ENCODE measurements around the gene RADX. TPM values are rescaled to one million over a fixed set of nuclear protein-coding genes. Genes with fewer than 3 reads are reported as not detected.
A peak's percentile ranks its signal among the peaks of the same experiment; 100 is the strongest.

RADX gene
- total RNA-seq, 3 donors from 2014 or later (not counting 1 experiment from before 2014, with no cell fraction given), result 4.6 to 7.5 (median 7.2) TPM

- Histone ChIP-seq H3K4me3 (ENCODE audit: low read length) (no peak overlapping the region), H3K9me3 (ENCODE audit: control insufficient read depth, insufficient read depth, low read length) (no peaks in the 10 kb centered on the region), H3K36me3 (ENCODE audit: control insufficient read depth, insufficient read depth, low read length) (no peaks in the 10 kb centered on the region), H3K27me3 (ENCODE audit: control insufficient read depth, insufficient read depth, low read length) (no peaks in the 10 kb centered on the region), H3K27ac (ENCODE audit: low read length) (no peak overlapping the region), H3K4me1 (ENCODE audit: control insufficient read depth, insufficient read depth, low read length) (no peaks in the 10 kb centered on the region)
- Mint-ChIP-seq H3K36me3 (no peaks in the 10 kb centered on the region), H3K27me3 (ENCODE audit: low read depth in 2 of 2) (peaks cover 0 to 19% of the 10 kb centered on the region in 2 donors), H3K9me3 (no peaks in the 10 kb centered on the region), H3K4me3 (no peak overlapping the region), H3K4me1 (peaks cover 4 to 5% of the 10 kb centered on the region in 2 donors), H3K27ac (no peak overlapping the region)
- TF ChIP-seq CTCF (IDR thresholded peaks at IDR 0.05), result no peak
- DNase-seq, result no peak
- no CpG with 5 or more reads among the region's 1 CpG for WGBS (ENCODE audit: insufficient coverage)
- no peak for ATAC-seq
- intact Hi-C loops (cut with micrococcal nuclease), result no loop called here
Observed at GRCh38 chrX:106606571-106606970, 5.2 kb upstream of the RADX start.

- Mint-ChIP-seq H3K4me3 (no peak overlapping the region), H3K4me1 (peaks cover 15 to 17% of the 10 kb centered on the region in 2 donors), H3K27ac (no peak overlapping the region), H3K9me3 (no peaks in the 10 kb centered on the region), H3K36me3 (no peaks in the 10 kb centered on the region), H3K27me3 (ENCODE audit: low read depth in 2 of 2) (peaks cover 0 to 28% of the 10 kb centered on the region in 2 donors)
- 36% methylated on average over 4 of the region's 6 CpGs for WGBS (ENCODE audit: insufficient coverage)
- Histone ChIP-seq H3K4me1 (ENCODE audit: control insufficient read depth, insufficient read depth, low read length) (peaks cover 4% of the 10 kb centered on the region), H3K36me3 (ENCODE audit: control insufficient read depth, insufficient read depth, low read length) (no peaks in the 10 kb centered on the region), H3K9me3 (ENCODE audit: control insufficient read depth, insufficient read depth, low read length) (no peaks in the 10 kb centered on the region), H3K27ac (ENCODE audit: low read length) (no peak overlapping the region), H3K4me3 (ENCODE audit: low read length) (no peak overlapping the region), H3K27me3 (ENCODE audit: control insufficient read depth, insufficient read depth, low read length) (no peaks in the 10 kb centered on the region)
- no peak for ATAC-seq
- intact Hi-C loops (cut with micrococcal nuclease), result no loop called here
- DNase-seq, result peak in 1 of 2 donors; percentile 68
- TF ChIP-seq CTCF (IDR thresholded peaks at IDR 0.05), result no peak
Observed at GRCh38 chrX:106608016-106608415, 3.8 kb upstream of the RADX start.

- Mint-ChIP-seq H3K4me3 (peak overlapping the region; percentile 86), H3K27me3 (ENCODE audit: low read depth in 2 of 2) (peaks cover 0 to 42% of the 10 kb centered on the region in 2 donors), H3K4me1 (peaks cover 20 to 22% of the 10 kb centered on the region in 2 donors), H3K27ac (peak overlapping the region; percentile 83 to 96), H3K9me3 (no peaks in the 10 kb centered on the region), H3K36me3 (no peaks in the 10 kb centered on the region)
- Histone ChIP-seq H3K36me3 (ENCODE audit: control insufficient read depth, insufficient read depth, low read length) (no peaks in the 10 kb centered on the region), H3K4me1 (ENCODE audit: control insufficient read depth, insufficient read depth, low read length) (peaks cover 4% of the 10 kb centered on the region), H3K4me3 (ENCODE audit: low read length) (peak overlapping the region; percentile 92), H3K27ac (ENCODE audit: low read length) (peak overlapping the region; percentile 80), H3K27me3 (ENCODE audit: control insufficient read depth, insufficient read depth, low read length) (no peaks in the 10 kb centered on the region), H3K9me3 (ENCODE audit: control insufficient read depth, insufficient read depth, low read length) (no peaks in the 10 kb centered on the region)
- DNase-seq, result no peak
- peak in 1 of 3 donors; percentile 53 for ATAC-seq
- TF ChIP-seq CTCF (IDR thresholded peaks at IDR 0.05), result no peak
- WGBS (ENCODE audit: insufficient coverage), result 0% methylated on average over 1 of the region's 1 CpG
- intact Hi-C loops (cut with micrococcal nuclease), result loop anchor here (10.0 kb wide), 1 partner anchor 126 kb away; no protein-coding TSS in a partner anchor
Observed at GRCh38 chrX:106611317-106611678, 480 bp upstream of the RADX start.

- peak in 1 of 3 donors; percentile 5 for ATAC-seq
- H3K4me3 ChIP-seq (ENCODE audit: low read length), result peak overlapping the region; percentile 92
- no peaks in the 10 kb centered on the region for H3K36me3 ChIP-seq (ENCODE audit: control insufficient read depth, insufficient read depth, low read length)
- no peak for DNase-seq
- Mint-ChIP-seq H3K4me1 (peaks cover 20 to 22% of the 10 kb centered on the region in 2 donors), H3K36me3 (no peaks in the 10 kb centered on the region), H3K4me3 (peak overlapping the region; percentile 86), H3K27ac (peak overlapping the region; percentile 83 to 96), H3K9me3 (no peaks in the 10 kb centered on the region), H3K27me3 (ENCODE audit: low read depth in 2 of 2) (peaks cover 0 to 47% of the 10 kb centered on the region in 2 donors)
- no peaks in the 10 kb centered on the region for H3K9me3 ChIP-seq (ENCODE audit: control insufficient read depth, insufficient read depth, low read length)
- 0% methylated on average over 6 of the region's 8 CpGs for WGBS (ENCODE audit: insufficient coverage)
- peak overlapping the region; percentile 80 for H3K27ac ChIP-seq (ENCODE audit: low read length)
- H3K27me3 ChIP-seq (ENCODE audit: control insufficient read depth, insufficient read depth, low read length), result no peaks in the 10 kb centered on the region
- peaks cover 4% of the 10 kb centered on the region for H3K4me1 ChIP-seq (ENCODE audit: control insufficient read depth, insufficient read depth, low read length)
- intact Hi-C loops (cut with micrococcal nuclease), result loop anchor here (10.0 kb wide), 1 partner anchor 128 kb away; no protein-coding TSS in a partner anchor
- no peak for TF ChIP-seq CTCF (IDR thresholded peaks at IDR 0.05)
Observed at GRCh38 chrX:106612393-106612763, 600 bp downstream of the RADX start.
